CD4-positive, alpha-beta T cell (primary cell): ENCODE data around the gene NFKBIL1. TPM values are rescaled to one million over a fixed set of nuclear protein-coding genes. Genes with fewer than 3 reads are reported as not detected.

ENCODE experiments used
- ATAC-seq: fragments of 200-7000 bp; cut with Tn5 transposase; one replicate; pipeline ENCODE4 v1.10.0; 2022; ENCODE audit warnings: mild to moderate bottlenecking; ENCODE audit not compliant: poor library complexity
- CTCF ChIA-PET: fragments of 350-600 bp; sonication (Branson Sonifier 250); formaldehyde crosslinking; loops from one replicate; lab custom pipeline; 2021; ENCODE audit warnings: antibody characterized with exemption, inconsistent platforms; lab: Charles Lee
- POLR2A ChIA-PET: fragments of 350-600 bp; sonication (Branson Sonifier 250); formaldehyde crosslinking; loops from one replicate; lab custom pipeline; 2021; ENCODE audit warnings: antibody characterized with exemption, inconsistent platforms; lab: Charles Lee
- DNase-seq, 14 experiments: peaks; one replicate each; pipeline ENCODE4 v3.0.0-alpha.2; 2013 to 2020; ENCODE audit warnings: mixed read lengths in 2 of 14
- H3K27ac ChIP-seq, 2 donors: one replicate each; pipeline versions ENCODE4 v1.5.1 to v1.7.0; 2013; ENCODE audit warnings: low read length in 2 of 2, low read depth in 1 of 2, mild to moderate bottlenecking in 1 of 2
- H3K27me3 ChIP-seq, 2 experiments: 1 replicate in 1 of 2; 2 replicates in 1 of 2; pipeline versions ENCODE4 v1.6.1 to v1.7.0; 2013; ENCODE audit warnings: low read length in 2 of 2, control low read depth in 1 of 2, mild to moderate bottlenecking in 1 of 2, moderate library complexity in 1 of 2; ENCODE audit not compliant: insufficient read depth in 2 of 2, control insufficient read depth in 1 of 2
- H3K36me3 ChIP-seq: one replicate; pipeline ENCODE4 v1.6.1; 2013; ENCODE audit warnings: low read length, control low read depth; ENCODE audit not compliant: insufficient read depth
- H3K4me1 ChIP-seq: one replicate; pipeline ENCODE4 v1.6.1; 2013; ENCODE audit warnings: low read length, control low read depth; ENCODE audit not compliant: insufficient read depth
- H3K4me3 ChIP-seq: one replicate; pipeline ENCODE4 v1.5.1; 2013; ENCODE audit warnings: mild to moderate bottlenecking, low read length, moderate library complexity
- H3K9me3 ChIP-seq, 2 experiments: 1 replicate in 1 of 2; 2 replicates in 1 of 2; pipeline versions ENCODE4 v1.6.1 to v1.7.0; 2013; ENCODE audit warnings: low read length in 2 of 2, mild to moderate bottlenecking in 2 of 2, control low read depth in 1 of 2, moderate library complexity in 1 of 2; ENCODE audit not compliant: control insufficient read depth in 1 of 2, insufficient read depth in 1 of 2
- H3K27ac Mint-ChIP-seq: one replicate; pipeline ENCODE4 v1.8.0; 2020; ENCODE audit warnings: mixed read lengths
- H3K27me3 Mint-ChIP-seq: one replicate; pipeline ENCODE4 v1.8.0; 2021; ENCODE audit warnings: mixed read lengths
- H3K36me3 Mint-ChIP-seq: one replicate; pipeline ENCODE4 v1.8.0; 2021; ENCODE audit warnings: low read depth, mixed read lengths
- H3K4me1 Mint-ChIP-seq: one replicate; pipeline ENCODE4 v1.8.0; 2021; ENCODE audit warnings: low read depth, mixed read lengths
- H3K4me3 Mint-ChIP-seq: one replicate; pipeline ENCODE4 v1.8.0; 2020; ENCODE audit warnings: mild to moderate bottlenecking, mixed read lengths
- H3K9me3 Mint-ChIP-seq: one replicate; pipeline ENCODE4 v1.8.0; 2020; ENCODE audit warnings: mixed read lengths
- CTCF ChIP-seq: fragments of 200-600 bp; IDR thresholded peaks from one replicate; pipeline ENCODE4 v1.8.0; 2022; ENCODE audit warnings: antibody characterized with exemption, mild to moderate bottlenecking
- intact Hi-C, 2 experiments: fragments of 100-400 bp; cut with DNase I in 1 of 2; cut with micrococcal nuclease in 1 of 2; formaldehyde crosslinking; loops; one replicate each; pipeline versions ENCODE4 v1.15.1 to v1.9.0; 2023 to 2025; cut with DNase I, micrococcal nuclease
- total RNA-seq, 174 experiments: library from RNA in 2 of 174; stranded (reverse) in 2 of 174; gene quantifications; one replicate each; pipeline ENCODE4 v1.2.3 and lab custom pipeline; 2021 to 2026

The NFKBIL1 gene
- total RNA-seq, 2 experiments from 2014 or later: 7.6 to 9.3 TPM

DNA sequence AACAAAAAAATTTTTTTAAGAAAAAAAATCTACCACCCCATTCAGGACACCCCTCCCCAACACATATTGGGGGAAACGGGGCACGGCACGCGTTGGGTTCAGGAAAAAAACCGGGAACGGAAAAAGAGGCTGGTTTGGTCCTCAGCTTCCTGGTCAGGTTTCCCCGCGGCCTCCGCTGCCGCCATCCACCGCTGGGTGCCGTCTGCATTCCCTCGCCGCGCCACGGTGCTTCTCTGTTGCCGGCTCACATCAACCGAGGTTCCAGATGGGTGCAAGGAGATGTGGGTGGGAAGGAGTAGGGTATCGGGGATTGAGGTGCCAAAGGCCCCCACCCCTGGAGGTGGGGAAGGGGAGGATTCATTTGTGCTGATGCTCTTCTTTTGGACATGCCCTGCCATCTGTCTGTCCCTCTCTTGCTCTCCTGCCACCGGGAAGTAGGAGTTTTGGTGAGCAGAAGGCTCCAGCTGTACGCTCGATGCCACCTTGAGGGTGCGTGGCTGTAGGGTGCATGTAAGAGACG lies 12.8 kb upstream of the NFKBIL1 start:
- intact Hi-C loops: no loop called here
- Mint-ChIP-seq H3K27ac (no peak overlapping the region), H3K4me3 (no peak overlapping the region), H3K27me3 (no peaks in the 10 kb centered on the region), H3K4me1 (peaks cover 25% of the 10 kb centered on the region), H3K36me3 (peaks cover 94% of the 10 kb centered on the region), H3K9me3 (no peaks in the 10 kb centered on the region)
- DNase-seq (no peak), ATAC-seq (no peak)
- H3K27me3 ChIP-seq: no peaks in the 10 kb centered on the region
- H3K4me3 ChIP-seq: no peak overlapping the region
- no peak overlapping the region for H3K27ac ChIP-seq
- ChIA-PET CTCF (no interaction called here), POLR2A (interaction anchor here (1.8 kb wide), 1 partner anchor 37 kb away, joined by 4 read pairs; the partner anchor contains the start of gene MICB)
- H3K9me3 ChIP-seq: no peaks in the 10 kb centered on the region
- H3K36me3 ChIP-seq: peaks cover 99% of the 10 kb centered on the region
- TF ChIP-seq CTCF: no peak
- H3K4me1 ChIP-seq: peaks cover 23% of the 10 kb centered on the region

GRCh38 chr6:31535538-31536324 lies 11.7 kb upstream of the NFKBIL1 start:
- peaks cover 36% of the 10 kb centered on the region for H3K4me1 Mint-ChIP-seq
- no peaks in the 10 kb centered on the region for H3K9me3 Mint-ChIP-seq
- Histone ChIP-seq H3K36me3 (peaks cover 98% of the 10 kb centered on the region), H3K9me3 (no peaks in the 10 kb centered on the region), H3K4me1 (peaks cover 33% of the 10 kb centered on the region), H3K4me3 (no peak overlapping the region), H3K27ac (no peak overlapping the region), H3K27me3 (no peaks in the 10 kb centered on the region)
- intact Hi-C loops: no loop called here
- peak overlapping the region; percentile 13 for H3K27ac Mint-ChIP-seq
- no peak for TF ChIP-seq CTCF
- DNase-seq: no peak
- peak overlapping the region; percentile 26 for H3K4me3 Mint-ChIP-seq
- no peaks in the 10 kb centered on the region for H3K27me3 Mint-ChIP-seq
- ChIA-PET CTCF (interaction anchor here (1.0 kb wide), 1 partner anchor 94 kb away, joined by 5 read pairs; no protein-coding TSS in a partner anchor), POLR2A (interaction anchor here (0.6 to 1.8 kb wide), 4 partner anchors 18 to 40 kb away, joined by 3 to 4 read pairs (median 4); partner anchors contain the start of genes MICB and TNF)
- no peak for ATAC-seq
- H3K36me3 Mint-ChIP-seq: peaks cover 92% of the 10 kb centered on the region

- no peaks in the 10 kb centered on the region for H3K27me3 ChIP-seq
- H3K27ac ChIP-seq: peak overlapping the region; percentile 94 to 95
- intact Hi-C loops: no loop called here
- DNase-seq (peak in 1 of 14 experiments; percentile 54), ATAC-seq (no peak)
- no peaks in the 10 kb centered on the region for H3K9me3 ChIP-seq
- CTCF ChIA-PET: interaction anchor here (1.3 to 3.9 kb wide), 3 partner anchors 11 to 45 kb away, joined by 3 to 30 read pairs (median 6); no protein-coding TSS in a partner anchor
- peak overlapping the region; percentile 99 for H3K27ac Mint-ChIP-seq
- TF ChIP-seq CTCF: no peak
- peaks cover 61% of the 10 kb centered on the region for H3K4me1 Mint-ChIP-seq
- H3K36me3 ChIP-seq: peaks cover 67% of the 10 kb centered on the region
- H3K9me3 Mint-ChIP-seq: no peaks in the 10 kb centered on the region
- H3K4me1 ChIP-seq: peaks cover 47% of the 10 kb centered on the region
- H3K4me3 ChIP-seq: peak overlapping the region; percentile 91
- POLR2A ChIA-PET: interaction anchor here (0.9 to 4.0 kb wide), 5 partner anchors 10 to 268 kb away, joined by 3 to 88 read pairs (median 4); partner anchors contain the start of genes LSM2, MCCD1 and MICB
- H3K4me3 Mint-ChIP-seq: peak overlapping the region; percentile 96
- peaks cover 76% of the 10 kb centered on the region for H3K36me3 Mint-ChIP-seq
- H3K27me3 Mint-ChIP-seq: no peaks in the 10 kb centered on the region
Observed at GRCh38 chr6:31538805-31539400, 8.5 kb upstream of the NFKBIL1 start.
